GM12801 (cell line): ENCODE measurements around the gene TNFAIP2.

Source experiments
- CTCF ChIP-seq: IDR thresholded peaks from one replicate; pipeline ENCODE4 v1.5.1; 2011; ENCODE audit warnings: control low read depth; ENCODE audit not compliant: insufficient read length; ENCODE audit errors: extremely low read depth

Gene TNFAIP2

GRCh38 chr14:103169954-103170353, 46.7 kb downstream of the TNFAIP2 start:
- no peak for TF ChIP-seq CTCF

- TF ChIP-seq CTCF, result no peak
These were observed 49.7 kb downstream of the TNFAIP2 start for GRCh38 chr14:103172921-103173320.

GRCh38 chr14:103177376-103177775, 54.1 kb downstream of the TNFAIP2 start:
- TF ChIP-seq CTCF, result no peak

- TF ChIP-seq CTCF, result no peak
These were observed 55.3 kb downstream of the TNFAIP2 start for GRCh38 chr14:103178521-103178920.

- no peak for TF ChIP-seq CTCF
These were observed 55.8 kb downstream of the TNFAIP2 start for GRCh38 chr14:103179094-103179493.

- TF ChIP-seq CTCF, result no peak
These were observed 57.1 kb downstream of the TNFAIP2 start for GRCh38 chr14:103180331-103180730.

- no peak for TF ChIP-seq CTCF
These were observed 60.8 kb downstream of the TNFAIP2 start for GRCh38 chr14:103184046-103184445.
